C4-2B (cell line): ENCODE results near the gene FBXW11.

ENCODE experiments used
- H3K27ac ChIP-seq: fragments of 450-650 bp; 2 replicates; pipeline ENCODE4 v1.5.1; 2017
- ZFX ChIP-seq: fragments of 450-650 bp; IDR thresholded peaks from 2 replicates; pipeline ENCODE4 v1.6.1; 2017
- TF ChIP-seq, protein P1 (sequence below): fragments of 450-650 bp; conservative IDR thresholded peaks from 2 replicates; pipeline ENCODE4 v1.5.1; 2017; ENCODE audit warnings: mild to moderate bottlenecking

The FBXW11 gene

DNA sequence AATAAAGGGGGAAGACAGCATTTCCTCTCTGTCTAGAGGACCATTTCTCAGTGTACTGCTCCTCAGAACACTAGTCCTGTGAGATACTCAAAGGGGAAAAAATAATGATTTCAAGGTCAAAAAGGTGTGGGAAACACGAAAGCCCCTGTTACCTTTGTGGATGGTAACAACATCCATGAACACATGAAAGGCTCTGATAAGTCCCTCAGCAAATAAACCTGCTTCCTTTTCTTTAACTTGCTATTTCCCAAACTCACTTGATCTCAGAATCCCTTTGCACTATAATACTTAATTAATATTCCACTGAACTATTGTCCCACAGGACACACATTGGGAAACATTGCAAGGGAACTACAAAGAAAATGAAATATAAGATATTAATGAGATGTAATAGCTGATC is 155.2 kb downstream of the FBXW11 start:
- no peak for TF ChIP-seq ZFX
- TF ChIP-seq, protein P1, sequence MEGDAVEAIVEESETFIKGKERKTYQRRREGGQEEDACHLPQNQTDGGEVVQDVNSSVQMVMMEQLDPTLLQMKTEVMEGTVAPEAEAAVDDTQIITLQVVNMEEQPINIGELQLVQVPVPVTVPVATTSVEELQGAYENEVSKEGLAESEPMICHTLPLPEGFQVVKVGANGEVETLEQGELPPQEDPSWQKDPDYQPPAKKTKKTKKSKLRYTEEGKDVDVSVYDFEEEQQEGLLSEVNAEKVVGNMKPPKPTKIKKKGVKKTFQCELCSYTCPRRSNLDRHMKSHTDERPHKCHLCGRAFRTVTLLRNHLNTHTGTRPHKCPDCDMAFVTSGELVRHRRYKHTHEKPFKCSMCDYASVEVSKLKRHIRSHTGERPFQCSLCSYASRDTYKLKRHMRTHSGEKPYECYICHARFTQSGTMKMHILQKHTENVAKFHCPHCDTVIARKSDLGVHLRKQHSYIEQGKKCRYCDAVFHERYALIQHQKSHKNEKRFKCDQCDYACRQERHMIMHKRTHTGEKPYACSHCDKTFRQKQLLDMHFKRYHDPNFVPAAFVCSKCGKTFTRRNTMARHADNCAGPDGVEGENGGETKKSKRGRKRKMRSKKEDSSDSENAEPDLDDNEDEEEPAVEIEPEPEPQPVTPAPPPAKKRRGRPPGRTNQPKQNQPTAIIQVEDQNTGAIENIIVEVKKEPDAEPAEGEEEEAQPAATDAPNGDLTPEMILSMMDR, result no peak
- no peak overlapping the region for H3K27ac ChIP-seq

GRCh38 chr5:171850324-171850947 is 156.0 kb downstream of the FBXW11 start:
- no peak for TF ChIP-seq ZFX
- TF ChIP-seq, protein P1, result peak; percentile 43
- H3K27ac ChIP-seq, result no peak overlapping the region

DNA sequence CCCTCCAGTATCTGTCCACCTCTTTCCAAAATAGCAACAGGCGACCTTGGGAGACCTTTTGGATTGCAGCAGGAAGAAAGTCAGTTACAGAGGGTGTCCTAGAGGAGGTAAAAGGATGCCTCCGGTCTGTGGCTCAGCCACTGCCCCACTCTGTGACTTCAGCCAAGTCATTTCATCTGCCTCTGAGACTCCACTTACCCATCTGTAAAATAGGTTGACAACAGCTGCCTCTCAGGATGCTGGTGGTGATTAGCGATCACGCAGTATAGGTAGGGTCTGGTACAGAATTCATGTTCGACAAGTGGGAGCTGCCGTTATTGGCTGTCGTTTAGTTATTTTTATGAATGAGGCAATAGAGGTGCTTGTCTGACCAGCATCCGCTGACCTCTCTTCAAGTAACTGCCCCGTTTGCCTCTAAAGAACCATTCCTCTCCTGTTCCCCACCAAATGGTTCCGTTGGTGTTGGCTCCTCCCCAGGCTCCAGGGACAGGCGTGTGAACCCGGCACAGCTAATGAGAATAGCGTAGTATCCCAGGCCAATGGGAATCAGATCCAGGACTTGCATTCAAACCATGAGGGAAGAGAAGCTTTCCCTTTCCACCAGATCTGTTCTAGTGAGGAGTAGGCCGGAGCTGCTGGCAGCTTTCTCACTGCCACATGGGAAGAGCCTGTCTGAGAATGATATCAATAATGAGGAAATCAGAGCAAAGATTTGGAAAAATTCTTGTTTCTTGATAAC is 156.7 kb downstream of the FBXW11 start:
- H3K27ac ChIP-seq, result no peak overlapping the region
- TF ChIP-seq ZFX, result no peak
- TF ChIP-seq, protein P1, result no peak

- H3K27ac ChIP-seq, result no peak overlapping the region
- no peak for TF ChIP-seq ZFX
- TF ChIP-seq, protein P1, result no peak; the same call in 1 of the 2 replicates
Observed at GRCh38 chr5:171848911-171849520, 157.4 kb downstream of the FBXW11 start.

DNA sequence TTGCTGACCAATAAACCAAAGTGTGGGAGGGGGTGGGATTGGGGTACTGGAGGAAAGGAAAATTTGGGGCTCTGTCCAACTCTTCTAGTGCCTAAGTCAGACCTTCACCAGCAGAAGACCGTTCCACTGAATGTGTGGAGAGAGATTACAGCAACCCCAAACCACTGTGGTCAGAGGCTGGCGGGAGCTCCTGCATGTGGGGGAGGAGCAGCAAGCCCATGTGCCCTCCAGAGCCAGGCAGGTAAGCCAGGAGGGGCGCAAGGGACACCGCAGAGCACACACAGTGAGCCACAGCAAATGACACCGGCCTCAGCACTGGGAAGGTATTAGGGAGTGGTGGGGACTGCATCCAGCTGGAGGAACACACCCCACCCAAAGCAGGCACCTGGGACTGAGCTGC is 158.0 kb downstream of the FBXW11 start:
- TF ChIP-seq, protein P1, result no peak
- TF ChIP-seq ZFX, result no peak
- no peak overlapping the region for H3K27ac ChIP-seq

DNA sequence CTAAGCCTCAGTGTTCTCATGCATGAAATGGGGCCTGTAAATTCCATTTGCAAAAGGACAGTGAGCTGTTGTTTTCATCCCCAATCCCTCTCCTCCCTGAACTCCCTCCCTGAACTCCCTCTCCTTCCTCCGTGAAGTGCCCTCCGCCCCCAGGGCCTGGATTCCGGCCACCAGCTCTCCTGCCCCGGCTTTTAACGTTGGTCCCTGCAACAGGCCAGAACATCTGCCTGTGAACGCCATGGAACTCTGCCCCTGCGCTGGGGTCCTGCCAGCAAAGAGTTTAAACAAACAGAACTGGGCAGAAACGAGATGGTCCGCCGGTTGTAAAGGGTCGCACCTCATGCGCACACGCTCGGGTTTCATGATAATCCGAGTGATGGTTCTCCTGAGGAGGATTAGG is 158.4 kb downstream of the FBXW11 start:
- H3K27ac ChIP-seq, result no peak overlapping the region
- no peak for TF ChIP-seq ZFX
- TF ChIP-seq, protein P1, result no peak

GRCh38 chr5:171847026-171847425 is 159.4 kb downstream of the FBXW11 start:
- TF ChIP-seq ZFX, result no peak
- TF ChIP-seq, protein P1, result no peak
- no peak overlapping the region for H3K27ac ChIP-seq
